Memory B cell (primary cell): Measurements from ENCODE around the gene PCDHA11.
"Not testable (repeated sequence)": the region's sequence is repeated elsewhere in the genome, so short reads cannot be mapped to it uniquely, and the experiment has no call there.

Experiments used
- ATAC-seq: fragments of 150-1000 bp; cut with Tn5 transposase; 2 replicates; pipeline ENCODE4 v1.10.0; 2021; ENCODE audit warnings: low read depth, mild to moderate bottlenecking, moderate library complexity
- DNase-seq, 2 donors: peaks; one replicate each; pipeline ENCODE4 v3.0.0; 2022; ENCODE audit warnings: low spot score in 2 of 2
- H3K27ac Mint-ChIP-seq: one replicate; pipeline ENCODE4 v1.8.0; 2022; ENCODE audit warnings: mild to moderate bottlenecking, moderate library complexity, mixed read lengths
- H3K27me3 Mint-ChIP-seq: one replicate; pipeline ENCODE4 v1.8.0; 2022; ENCODE audit warnings: mixed read lengths
- H3K36me3 Mint-ChIP-seq: one replicate; pipeline ENCODE4 v1.8.0; 2022; ENCODE audit warnings: mild to moderate bottlenecking, mixed read lengths
- H3K4me1 Mint-ChIP-seq: one replicate; pipeline ENCODE4 v1.8.0; 2022; ENCODE audit warnings: mixed read lengths
- H3K4me3 Mint-ChIP-seq: one replicate; pipeline ENCODE4 v1.8.0; 2022; ENCODE audit warnings: mild to moderate bottlenecking, moderate library complexity, mixed read lengths
- H3K9me3 Mint-ChIP-seq: one replicate; pipeline ENCODE4 v1.8.0; 2022; ENCODE audit warnings: mixed read lengths

Gene PCDHA11

GRCh38 chr5:140875085-140876065 is 6.6 kb downstream of the PCDHA11 start, which contains the start of gene PCDHA12:
PCDHA12 (plus strand) TSS chr5:140875308; CDS start chr5:140875473, 165 bp downstream.
- Mint-ChIP-seq H3K27ac (no peak within 1 kb of the TSS), H3K27me3 (peaks cover 10% of the 10 kb centered on the region), H3K36me3 (no peaks in the 10 kb centered on the region), H3K9me3 (peaks cover 4% of the 10 kb centered on the region), H3K4me3 (no peak within 1 kb of the TSS), H3K4me1 (no peaks in the 10 kb centered on the region)
- no peak for DNase-seq
- ATAC-seq = no peak

DNA sequence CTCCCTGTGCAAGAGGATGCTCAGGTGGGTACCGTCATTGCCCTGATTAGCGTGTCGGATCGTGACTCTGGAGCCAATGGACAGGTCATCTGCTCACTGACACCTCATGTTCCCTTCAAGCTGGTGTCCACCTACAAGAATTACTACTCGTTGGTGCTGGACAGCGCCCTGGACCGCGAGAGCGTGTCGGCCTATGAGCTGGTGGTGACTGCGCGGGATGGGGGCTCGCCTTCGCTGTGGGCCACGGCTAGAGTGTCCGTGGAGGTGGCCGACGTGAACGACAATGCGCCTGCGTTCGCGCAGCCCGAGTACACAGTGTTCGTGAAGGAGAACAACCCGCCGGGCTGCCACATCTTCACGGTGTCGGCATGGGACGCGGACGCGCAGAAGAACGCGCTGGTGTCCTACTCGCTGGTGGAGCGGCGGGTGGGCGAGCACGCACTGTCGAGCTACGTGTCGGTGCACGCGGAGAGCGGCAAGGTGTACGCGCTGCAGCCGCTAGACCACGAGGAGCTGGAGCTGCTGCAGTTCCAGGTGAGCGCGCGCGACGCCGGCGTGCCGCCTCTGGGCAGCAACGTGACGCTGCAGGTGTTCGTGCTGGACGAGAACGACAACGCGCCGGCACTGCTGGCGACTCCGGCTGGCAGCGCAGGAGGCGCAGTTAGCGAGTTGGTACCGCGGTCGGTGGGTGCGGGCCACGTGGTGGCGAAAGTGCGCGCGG is 7.9 kb downstream of the PCDHA11 start:
- ATAC-seq, H3K36me3 Mint-ChIP-seq, DNase-seq, H3K4me3 Mint-ChIP-seq, H3K27ac Mint-ChIP-seq, H3K9me3 Mint-ChIP-seq, H3K4me1 Mint-ChIP-seq: not testable (repeated sequence)
- H3K27me3 Mint-ChIP-seq = peaks cover 14% of the 10 kb centered on the region

- Mint-ChIP-seq H3K4me3 (no peak overlapping the region), H3K27ac (no peak overlapping the region), H3K36me3 (no peaks in the 10 kb centered on the region), H3K27me3 (peaks cover 14% of the 10 kb centered on the region), H3K4me1 (no peaks in the 10 kb centered on the region), H3K9me3 (peaks cover 7% of the 10 kb centered on the region)
- DNase-seq (no peak), ATAC-seq (no peak)
Observed at GRCh38 chr5:140877262-140877581, 8.5 kb downstream of the PCDHA11 start.

DNA sequence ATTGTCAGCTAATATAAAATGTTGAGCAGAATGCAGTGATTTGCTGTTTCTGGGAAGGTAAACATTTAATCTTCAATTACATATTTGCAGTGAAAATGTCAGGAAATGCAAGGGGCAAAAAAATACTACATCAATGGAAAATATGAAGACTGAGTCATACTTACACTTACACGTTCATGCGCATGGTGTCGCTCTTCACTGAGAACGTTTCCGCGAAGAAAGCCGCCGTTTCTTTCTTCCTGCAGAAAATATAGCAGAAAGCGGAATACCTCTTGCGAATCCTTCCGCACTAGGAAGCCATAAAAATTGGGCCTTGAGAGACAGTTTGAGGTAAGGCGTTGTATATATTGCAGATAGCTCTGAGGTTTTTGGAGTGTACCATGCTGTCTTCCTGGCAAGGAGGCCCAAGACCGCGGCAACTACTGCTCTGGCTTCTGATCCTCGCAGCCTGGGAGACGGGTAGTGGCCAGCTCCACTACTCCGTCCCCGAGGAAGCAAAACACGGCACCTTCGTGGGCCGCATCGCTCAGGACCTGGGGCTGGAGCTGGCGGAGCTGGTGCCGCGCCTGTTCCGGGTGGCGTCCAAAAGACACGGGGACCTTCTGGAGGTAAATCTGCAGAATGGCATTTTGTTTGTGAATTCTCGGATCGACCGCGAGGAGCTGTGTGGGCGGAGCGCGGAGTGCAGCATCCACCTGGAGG is 13.3 kb downstream of the PCDHA11 start, which contains the start of gene PCDHA13:
PCDHA13 (plus strand) TSS at position 236 of the 702 bp plus-strand sequence; CDS start at position 381, 145 bp downstream.
- Mint-ChIP-seq H3K4me1 (no peaks in the 10 kb centered on the region), H3K36me3 (no peaks in the 10 kb centered on the region), H3K27me3 (peaks cover 8% of the 10 kb centered on the region), H3K9me3 (peaks cover 5% of the 10 kb centered on the region), H3K27ac (no peak within 1 kb of the TSS), H3K4me3 (no peak within 1 kb of the TSS)
- DNase-seq = no peak
- no peak for ATAC-seq

DNA sequence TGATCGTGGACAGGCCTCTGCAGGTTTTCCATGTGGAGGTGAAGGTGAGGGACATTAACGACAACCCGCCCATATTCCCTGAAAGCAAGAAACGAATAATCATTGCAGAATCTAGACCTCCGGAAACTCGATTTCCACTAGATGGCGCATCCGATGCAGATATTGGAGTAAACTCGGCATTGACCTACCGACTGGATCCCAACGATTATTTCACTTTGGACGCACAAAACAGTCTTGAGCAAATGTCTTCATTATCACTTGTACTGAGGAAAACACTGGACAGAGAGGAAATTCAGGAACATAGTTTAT is 13.8 kb downstream of the PCDHA11 start:
- Mint-ChIP-seq H3K27ac (no peak overlapping the region), H3K4me1 (no peaks in the 10 kb centered on the region), H3K36me3 (no peaks in the 10 kb centered on the region), H3K4me3 (no peak overlapping the region), H3K9me3 (peaks cover 8% of the 10 kb centered on the region), H3K27me3 (peaks cover 8% of the 10 kb centered on the region)
- no peak for ATAC-seq
- DNase-seq = no peak

GRCh38 chr5:140883373-140883772 is 14.6 kb downstream of the PCDHA11 start:
- no peak overlapping the region for H3K4me3 Mint-ChIP-seq
- no peaks in the 10 kb centered on the region for H3K4me1 Mint-ChIP-seq
- H3K27ac Mint-ChIP-seq = no peak overlapping the region
- peaks cover 8% of the 10 kb centered on the region for H3K27me3 Mint-ChIP-seq
- peaks cover 11% of the 10 kb centered on the region for H3K9me3 Mint-ChIP-seq
- no peaks in the 10 kb centered on the region for H3K36me3 Mint-ChIP-seq
- DNase-seq (no peak), ATAC-seq (no peak)

DNA sequence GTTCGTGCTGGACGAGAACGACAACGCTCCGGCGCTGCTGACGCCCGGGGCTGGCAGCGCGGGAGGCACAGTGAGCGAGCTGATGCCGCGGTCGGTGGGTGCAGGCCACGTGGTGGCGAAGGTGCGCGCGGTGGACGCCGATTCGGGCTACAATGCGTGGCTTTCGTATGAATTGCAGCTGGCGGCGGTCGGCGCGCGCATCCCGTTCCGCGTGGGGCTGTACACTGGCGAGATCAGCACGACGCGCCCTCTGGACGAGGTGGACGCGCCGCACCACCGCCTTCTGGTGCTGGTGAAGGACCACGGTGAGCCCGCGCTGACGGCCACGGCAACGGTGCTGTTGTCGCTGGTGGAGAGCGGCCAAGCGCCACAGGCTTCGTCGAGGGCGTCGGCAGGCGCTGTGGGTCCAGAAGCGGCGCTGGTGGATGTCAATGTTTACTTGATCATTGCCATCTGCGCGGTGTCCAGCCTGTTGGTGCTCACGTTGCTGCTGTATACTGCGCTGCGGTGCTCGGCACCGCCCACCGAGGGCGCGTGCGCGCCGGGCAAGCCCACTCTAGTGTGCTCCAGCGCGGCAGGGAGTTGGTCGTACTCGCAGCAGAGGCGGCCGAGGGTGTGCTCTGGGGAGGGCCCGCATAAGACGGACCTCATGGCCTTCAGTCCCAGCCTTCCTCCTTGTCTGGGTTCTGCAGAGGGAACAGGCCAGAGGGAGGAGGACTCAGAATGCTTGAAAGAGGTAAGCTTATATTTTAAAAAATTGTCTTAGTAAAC is 15.4 kb downstream of the PCDHA11 start:
- ATAC-seq (no peak), DNase-seq (no peak)
- no peak overlapping the region for H3K4me3 Mint-ChIP-seq
- H3K4me1 Mint-ChIP-seq = no peaks in the 10 kb centered on the region
- no peaks in the 10 kb centered on the region for H3K36me3 Mint-ChIP-seq
- H3K9me3 Mint-ChIP-seq = peaks cover 10% of the 10 kb centered on the region
- H3K27me3 Mint-ChIP-seq = peaks cover 7% of the 10 kb centered on the region
- H3K27ac Mint-ChIP-seq = no peak overlapping the region

- Mint-ChIP-seq H3K27ac (no peak overlapping the region), H3K4me3 (no peak overlapping the region), H3K9me3 (peaks cover 6% of the 10 kb centered on the region), H3K36me3 (no peaks in the 10 kb centered on the region), H3K27me3 (no peaks in the 10 kb centered on the region), H3K4me1 (no peaks in the 10 kb centered on the region)
- ATAC-seq (no peak), DNase-seq (no peak)
Observed at GRCh38 chr5:140916325-140916724, 47.6 kb downstream of the PCDHA11 start.
